HL-60 (cell line): ENCODE data around the gene DHX29.

ENCODE experiments used
- POLR2AphosphoS5 ChIP-seq: IDR thresholded peaks from 2 replicates; pipeline ENCODE4 v1.6.1; 2012; ENCODE audit warnings: low read depth
- TF ChIP-seq, protein P1 (sequence below): IDR thresholded peaks from one replicate; pipeline ENCODE4 v1.5.1; 2011; ENCODE audit warnings: low read length, control low read depth, inconsistent platforms; ENCODE audit not compliant: insufficient read depth
- TF ChIP-seq, protein P2 (sequence below): IDR thresholded peaks from 2 replicates; pipeline ENCODE4 v1.6.1; 2012; ENCODE audit warnings: low read depth; ENCODE audit not compliant: insufficient replicate concordance

DNA sequence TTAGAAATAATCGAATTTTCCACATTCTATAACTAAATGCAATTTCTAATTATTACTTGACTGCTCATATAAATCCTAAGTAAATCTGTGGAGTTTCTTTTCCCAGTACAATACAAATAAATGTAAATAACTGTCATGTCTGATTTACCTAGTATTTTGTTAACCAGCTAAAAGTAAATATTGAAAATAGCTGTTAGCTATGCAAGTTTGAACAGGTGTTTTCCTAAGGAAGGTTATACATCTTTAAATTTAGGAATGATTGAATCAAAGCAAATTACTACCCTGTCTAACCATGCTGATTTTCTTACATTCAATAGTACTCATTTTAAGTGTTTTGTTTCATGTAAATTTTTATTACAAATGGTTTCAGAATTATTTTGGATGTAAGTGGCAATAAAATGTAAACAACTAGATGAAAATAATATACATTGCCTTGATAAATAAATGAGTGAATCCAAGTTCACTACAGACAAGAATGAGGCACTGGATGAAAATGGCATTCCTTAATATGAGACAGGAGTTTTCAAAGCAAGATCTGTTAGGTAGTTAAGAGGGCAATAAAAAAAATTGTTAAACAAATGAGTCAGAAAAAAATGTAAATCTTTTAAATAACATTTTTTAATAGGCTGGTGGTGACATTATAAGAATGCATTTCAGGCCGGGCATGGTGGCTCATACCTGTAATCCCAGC, 96.2 kb downstream of the DHX29 start:
- TF ChIP-seq POLR2AphosphoS5, result no peak
- TF ChIP-seq, protein P1, sequence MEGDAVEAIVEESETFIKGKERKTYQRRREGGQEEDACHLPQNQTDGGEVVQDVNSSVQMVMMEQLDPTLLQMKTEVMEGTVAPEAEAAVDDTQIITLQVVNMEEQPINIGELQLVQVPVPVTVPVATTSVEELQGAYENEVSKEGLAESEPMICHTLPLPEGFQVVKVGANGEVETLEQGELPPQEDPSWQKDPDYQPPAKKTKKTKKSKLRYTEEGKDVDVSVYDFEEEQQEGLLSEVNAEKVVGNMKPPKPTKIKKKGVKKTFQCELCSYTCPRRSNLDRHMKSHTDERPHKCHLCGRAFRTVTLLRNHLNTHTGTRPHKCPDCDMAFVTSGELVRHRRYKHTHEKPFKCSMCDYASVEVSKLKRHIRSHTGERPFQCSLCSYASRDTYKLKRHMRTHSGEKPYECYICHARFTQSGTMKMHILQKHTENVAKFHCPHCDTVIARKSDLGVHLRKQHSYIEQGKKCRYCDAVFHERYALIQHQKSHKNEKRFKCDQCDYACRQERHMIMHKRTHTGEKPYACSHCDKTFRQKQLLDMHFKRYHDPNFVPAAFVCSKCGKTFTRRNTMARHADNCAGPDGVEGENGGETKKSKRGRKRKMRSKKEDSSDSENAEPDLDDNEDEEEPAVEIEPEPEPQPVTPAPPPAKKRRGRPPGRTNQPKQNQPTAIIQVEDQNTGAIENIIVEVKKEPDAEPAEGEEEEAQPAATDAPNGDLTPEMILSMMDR, result no peak
- TF ChIP-seq, protein P2, sequence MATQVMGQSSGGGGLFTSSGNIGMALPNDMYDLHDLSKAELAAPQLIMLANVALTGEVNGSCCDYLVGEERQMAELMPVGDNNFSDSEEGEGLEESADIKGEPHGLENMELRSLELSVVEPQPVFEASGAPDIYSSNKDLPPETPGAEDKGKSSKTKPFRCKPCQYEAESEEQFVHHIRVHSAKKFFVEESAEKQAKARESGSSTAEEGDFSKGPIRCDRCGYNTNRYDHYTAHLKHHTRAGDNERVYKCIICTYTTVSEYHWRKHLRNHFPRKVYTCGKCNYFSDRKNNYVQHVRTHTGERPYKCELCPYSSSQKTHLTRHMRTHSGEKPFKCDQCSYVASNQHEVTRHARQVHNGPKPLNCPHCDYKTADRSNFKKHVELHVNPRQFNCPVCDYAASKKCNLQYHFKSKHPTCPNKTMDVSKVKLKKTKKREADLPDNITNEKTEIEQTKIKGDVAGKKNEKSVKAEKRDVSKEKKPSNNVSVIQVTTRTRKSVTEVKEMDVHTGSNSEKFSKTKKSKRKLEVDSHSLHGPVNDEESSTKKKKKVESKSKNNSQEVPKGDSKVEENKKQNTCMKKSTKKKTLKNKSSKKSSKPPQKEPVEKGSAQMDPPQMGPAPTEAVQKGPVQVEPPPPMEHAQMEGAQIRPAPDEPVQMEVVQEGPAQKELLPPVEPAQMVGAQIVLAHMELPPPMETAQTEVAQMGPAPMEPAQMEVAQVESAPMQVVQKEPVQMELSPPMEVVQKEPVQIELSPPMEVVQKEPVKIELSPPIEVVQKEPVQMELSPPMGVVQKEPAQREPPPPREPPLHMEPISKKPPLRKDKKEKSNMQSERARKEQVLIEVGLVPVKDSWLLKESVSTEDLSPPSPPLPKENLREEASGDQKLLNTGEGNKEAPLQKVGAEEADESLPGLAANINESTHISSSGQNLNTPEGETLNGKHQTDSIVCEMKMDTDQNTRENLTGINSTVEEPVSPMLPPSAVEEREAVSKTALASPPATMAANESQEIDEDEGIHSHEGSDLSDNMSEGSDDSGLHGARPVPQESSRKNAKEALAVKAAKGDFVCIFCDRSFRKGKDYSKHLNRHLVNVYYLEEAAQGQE, result no peak
